Dermis blood vessel endothelial cell (primary cell): ENCODE results near the gene RCC2. TPM values are rescaled to one million over a fixed set of nuclear protein-coding genes. Genes with fewer than 3 reads are reported as not detected.
"Not testable (repeated sequence)": the region's sequence is repeated elsewhere in the genome, so short reads cannot be mapped to it uniquely, and the experiment has no call there.

Source experiments
- DNase-seq: peaks from one replicate; pipeline ENCODE4 v3.0.0; 2010
- total RNA-seq: library from RNA; depleted of rRNA; stranded (reverse); fragments of >200 nt; gene quantifications from 2 replicates; pipeline ENCODE4 v1.2.3, GENCODE V29; 2014

Gene RCC2
- total RNA-seq, 1 donor from 2014 or later, result 122 TPM

DNA sequence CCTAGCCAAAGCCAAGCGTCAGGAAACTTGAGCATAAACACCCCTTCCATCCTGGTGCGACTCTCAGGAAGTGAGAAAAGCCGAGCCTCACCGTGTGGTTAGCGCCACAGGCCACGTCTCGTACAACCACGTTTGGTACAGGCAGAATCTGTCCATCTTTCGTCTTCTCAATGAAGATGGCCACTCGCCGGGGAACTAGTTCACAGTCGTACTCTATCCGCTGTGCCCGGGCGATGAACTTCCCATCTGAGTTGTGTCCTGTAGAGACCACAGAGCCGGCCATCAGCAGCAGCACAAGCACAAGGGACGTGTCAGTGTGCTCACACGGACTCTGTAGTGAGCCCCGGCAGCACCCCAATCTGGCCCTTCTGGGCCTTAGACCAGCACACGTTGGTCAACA is 23.1 kb downstream of the RCC2 start:
- no peak for DNase-seq

DNA sequence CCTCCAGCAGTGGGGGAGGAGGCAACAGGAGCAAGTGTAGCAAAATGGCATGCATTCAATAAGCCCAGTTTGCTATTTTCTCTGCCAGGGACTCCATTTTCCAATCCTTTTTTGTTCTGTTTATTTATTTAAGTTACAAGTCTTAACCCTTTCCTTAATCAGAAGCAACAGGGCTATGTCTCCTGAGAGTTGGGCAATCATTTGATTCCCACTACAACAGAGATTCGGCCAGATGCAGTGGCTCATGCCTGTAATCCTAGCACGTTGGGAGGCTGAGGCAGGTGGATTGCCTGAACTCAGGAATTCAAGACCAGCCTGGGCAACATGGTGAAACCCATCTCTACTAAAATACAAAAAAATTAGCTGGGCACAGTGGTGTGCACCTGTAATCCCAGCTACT is 25.5 kb downstream of the RCC2 start:
- DNase-seq, result no peak

- DNase-seq, result no peak
Measured at GRCh38 chr1:17412093-17412870, 27.2 kb downstream of the RCC2 start.

GRCh38 chr1:17409391-17409811 is 30.1 kb downstream of the RCC2 start:
- no peak for DNase-seq

GRCh38 chr1:17407786-17408514 is 31.5 kb downstream of the RCC2 start:
- DNase-seq, result not testable (repeated sequence)

DNA sequence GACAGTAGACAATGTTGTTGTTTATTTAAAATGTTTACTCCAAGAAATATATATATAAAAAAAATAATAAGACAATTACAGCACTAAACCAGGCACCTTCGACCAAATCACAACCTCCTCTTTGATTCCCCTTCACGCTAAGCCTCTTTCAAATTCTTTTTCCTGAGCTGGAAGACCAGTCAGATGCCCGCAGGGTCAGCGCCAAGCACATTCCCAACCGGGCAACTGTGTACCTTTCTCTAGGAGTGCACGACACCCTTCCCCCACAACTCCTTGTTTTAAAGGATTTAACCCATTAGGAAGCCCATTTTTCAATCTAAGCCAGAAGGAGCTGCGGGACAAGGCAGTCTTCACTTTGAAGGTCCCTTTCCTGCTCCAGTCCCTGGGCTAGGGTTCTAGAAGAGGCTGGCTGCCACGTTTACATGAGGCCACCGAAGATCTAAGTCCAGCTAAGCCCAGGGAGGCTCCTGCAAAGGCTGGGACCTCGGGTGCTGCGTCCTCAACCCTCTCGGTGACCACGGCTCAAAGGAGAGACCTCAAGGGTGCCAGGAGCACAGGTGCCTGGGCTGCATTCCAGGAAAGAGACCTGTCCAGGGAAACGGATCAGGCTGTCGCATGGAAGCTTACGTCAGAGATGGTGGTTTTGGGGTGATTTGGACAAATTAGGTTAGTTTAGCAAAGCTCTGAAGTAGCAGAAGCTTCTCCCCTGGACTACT is 32.6 kb downstream of the RCC2 start:
- DNase-seq, result not testable (repeated sequence)

DNA sequence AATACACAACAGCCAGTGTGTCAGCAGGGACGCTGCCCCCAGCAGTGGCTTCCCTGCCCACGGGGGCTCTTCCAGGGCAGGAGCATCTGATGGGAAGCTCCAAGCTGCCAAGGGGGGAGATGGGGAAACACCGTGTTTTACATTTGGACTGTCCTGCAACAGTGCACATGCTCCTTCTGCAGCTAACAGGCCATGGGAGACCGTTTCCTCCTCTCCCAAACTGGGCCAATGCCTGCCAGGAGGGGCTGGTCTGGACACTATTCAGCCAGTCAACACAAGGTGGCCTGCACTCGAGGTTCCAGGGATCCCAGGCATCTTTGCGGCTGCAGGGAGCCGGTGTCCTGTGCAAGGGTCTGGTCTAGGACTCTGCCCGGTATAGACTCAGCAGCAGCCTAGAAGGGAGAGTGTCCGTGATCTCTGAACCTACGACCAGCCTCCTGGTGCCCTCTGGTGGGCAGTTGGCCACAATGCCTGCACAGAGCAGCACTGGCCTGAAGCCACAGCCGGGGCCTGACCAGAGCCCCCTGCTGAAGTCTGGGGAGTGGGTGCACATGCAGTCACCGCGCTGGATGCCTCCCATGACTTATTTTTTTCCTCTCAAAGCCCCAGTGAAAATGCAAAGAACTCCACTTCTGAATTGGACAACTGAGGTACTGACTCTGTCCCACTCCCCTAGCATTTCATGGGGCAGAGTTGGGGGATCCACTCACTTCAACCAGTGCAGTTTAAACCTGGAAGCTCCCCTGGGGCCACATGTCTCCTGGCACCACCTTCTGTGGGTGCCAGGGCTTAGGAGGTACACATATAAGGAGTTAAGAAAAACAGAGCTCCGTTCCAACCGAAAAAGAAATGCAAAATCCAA is 33.3 kb downstream of the RCC2 start:
- peak; percentile 77 for DNase-seq

- no peak for DNase-seq
Measured at GRCh38 chr1:17404820-17405219, 34.7 kb downstream of the RCC2 start.

- no peak for DNase-seq
Measured at GRCh38 chr1:17404034-17404684, 35.3 kb downstream of the RCC2 start.

GRCh38 chr1:17403081-17403480 is 36.4 kb downstream of the RCC2 start:
- DNase-seq, result no peak

DNA sequence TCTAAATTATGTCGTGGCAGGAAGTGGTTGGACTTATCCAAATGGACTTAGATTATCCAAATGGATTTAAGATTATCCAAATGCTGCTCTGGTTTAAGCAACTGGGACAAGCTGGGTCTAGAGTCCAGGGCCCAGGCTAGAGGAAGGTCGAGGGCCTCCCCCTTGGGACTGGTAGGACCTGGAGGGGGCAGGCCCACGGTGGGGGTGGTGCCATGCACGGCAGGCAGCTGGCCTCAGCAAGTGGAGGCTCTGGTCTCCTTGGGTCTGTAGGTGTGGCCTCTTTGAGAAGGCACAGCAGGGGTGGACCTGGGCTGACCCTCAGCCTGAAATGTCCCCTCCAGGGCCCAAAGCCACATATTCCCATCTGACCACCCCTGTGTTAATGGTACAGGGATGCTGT is 37.6 kb downstream of the RCC2 start:
- no peak for DNase-seq

- DNase-seq, result no peak
Measured at GRCh38 chr1:17400725-17401341, 38.6 kb downstream of the RCC2 start.

- DNase-seq, result no peak
Measured at GRCh38 chr1:17397910-17398695, 41.4 kb downstream of the RCC2 start.

DNA sequence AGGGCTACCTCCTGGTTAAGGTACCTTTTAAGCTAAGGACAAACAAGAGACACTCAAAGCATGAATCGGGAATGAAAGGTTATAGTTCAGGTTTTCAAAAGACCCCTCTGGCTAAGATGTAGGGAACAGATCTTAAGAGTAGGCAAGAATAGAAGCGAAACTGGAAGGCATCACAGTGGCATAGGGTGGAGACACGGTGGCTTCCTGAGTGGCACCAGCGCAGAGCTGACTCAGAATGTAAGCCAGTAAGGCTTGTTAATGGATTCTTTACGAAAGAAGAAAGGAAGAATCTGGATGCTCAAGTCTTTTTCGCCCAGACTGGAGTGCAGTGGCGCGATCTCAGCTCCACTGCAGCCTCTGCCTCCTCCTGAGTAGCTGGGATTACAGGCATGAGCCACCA is 46.2 kb downstream of the RCC2 start:
- DNase-seq, result no peak

GRCh38 chr1:17392199-17392740 is 47.2 kb downstream of the RCC2 start:
- no peak for DNase-seq

DNA sequence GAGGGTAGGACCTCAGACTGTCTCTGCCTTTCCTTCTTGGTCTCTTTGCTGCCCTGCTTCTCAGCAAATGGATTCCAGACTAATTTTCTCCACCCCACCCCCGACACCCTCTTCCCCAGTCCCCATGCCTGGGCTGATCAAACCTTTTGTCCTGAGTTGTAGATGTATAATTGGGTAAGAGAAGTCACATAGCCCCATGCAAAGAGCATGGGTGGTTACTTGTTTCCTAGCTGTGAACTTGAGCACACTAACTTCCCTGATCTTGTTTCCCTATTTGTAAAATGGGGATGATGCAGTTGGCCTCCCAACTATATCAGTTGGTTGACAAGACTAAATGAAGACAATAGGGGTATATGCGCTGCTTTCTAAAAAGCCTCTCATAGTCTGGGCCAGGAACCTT is 58.3 kb downstream of the RCC2 start:
- DNase-seq, result no peak

DNA sequence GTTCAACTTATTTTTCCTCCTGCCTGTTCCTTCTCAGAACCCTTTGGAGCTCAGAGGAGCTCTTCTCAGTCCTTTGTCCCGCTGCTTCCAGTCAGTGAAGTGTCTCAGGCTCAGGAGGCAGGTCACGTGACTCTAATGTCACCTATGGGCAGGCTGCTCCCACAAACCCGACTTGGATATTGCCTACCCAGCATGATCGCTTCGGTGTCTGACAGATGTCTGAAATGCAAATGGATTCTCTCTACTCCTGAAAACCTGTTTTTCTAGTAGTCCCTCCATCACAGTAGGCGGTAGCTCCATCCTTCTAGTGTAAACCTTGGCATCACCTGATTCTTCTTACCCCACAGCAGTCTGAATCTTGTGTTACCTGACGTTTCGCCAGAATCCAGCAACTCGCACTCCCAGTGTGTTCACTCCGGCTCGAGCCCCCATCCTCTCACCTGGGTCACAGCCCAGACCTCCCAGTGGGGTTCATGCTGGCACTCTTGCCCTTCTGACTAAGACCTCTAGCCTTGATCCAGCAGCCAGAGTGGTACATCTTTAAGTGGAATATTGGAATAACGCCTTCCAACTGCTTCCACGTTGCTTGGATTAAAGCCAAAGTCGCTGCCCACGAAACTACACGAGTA is 62.0 kb downstream of the RCC2 start:
- no peak for DNase-seq

DNA sequence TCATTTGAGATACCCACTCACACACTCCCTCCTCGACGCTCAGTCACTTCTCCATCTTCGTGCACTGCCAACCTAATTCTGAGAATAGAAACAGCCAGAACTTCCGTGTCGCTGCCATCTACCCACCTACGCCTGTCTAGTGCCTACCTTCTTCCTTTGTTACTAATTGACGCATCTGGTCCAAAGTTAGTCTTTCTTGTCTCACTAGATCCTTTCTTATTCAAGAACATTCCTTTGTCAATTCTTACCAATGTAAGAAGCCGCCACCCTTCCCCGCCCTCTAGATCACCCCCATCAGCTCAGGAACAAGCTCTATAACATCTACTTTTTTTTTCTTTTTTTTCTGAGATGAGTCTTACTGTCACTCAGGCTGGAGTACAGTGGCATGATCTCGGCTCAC is 63.8 kb downstream of the RCC2 start:
- no peak for DNase-seq

GRCh38 chr1:17372955-17373354 is 66.5 kb downstream of the RCC2 start:
- no peak for DNase-seq

- no peak for DNase-seq
Measured at GRCh38 chr1:17371896-17372295, 67.6 kb downstream of the RCC2 start, which contains the start of gene PADI6. PADI6 (plus strand) TSS chr1:17372196; CDS start chr1:17372246, 50 bp downstream.
